GM18517 (cell line): ENCODE data around the gene NTRK2.

Experiments used
- ATAC-seq: cut with Tn5 transposase; IDR thresholded peaks from one replicate; pipeline ENCODE4 v1.9.1; 2021; ENCODE audit warnings: mild to moderate bottlenecking, moderate library complexity; ENCODE audit not compliant: unreplicated experiment

Gene NTRK2

DNA sequence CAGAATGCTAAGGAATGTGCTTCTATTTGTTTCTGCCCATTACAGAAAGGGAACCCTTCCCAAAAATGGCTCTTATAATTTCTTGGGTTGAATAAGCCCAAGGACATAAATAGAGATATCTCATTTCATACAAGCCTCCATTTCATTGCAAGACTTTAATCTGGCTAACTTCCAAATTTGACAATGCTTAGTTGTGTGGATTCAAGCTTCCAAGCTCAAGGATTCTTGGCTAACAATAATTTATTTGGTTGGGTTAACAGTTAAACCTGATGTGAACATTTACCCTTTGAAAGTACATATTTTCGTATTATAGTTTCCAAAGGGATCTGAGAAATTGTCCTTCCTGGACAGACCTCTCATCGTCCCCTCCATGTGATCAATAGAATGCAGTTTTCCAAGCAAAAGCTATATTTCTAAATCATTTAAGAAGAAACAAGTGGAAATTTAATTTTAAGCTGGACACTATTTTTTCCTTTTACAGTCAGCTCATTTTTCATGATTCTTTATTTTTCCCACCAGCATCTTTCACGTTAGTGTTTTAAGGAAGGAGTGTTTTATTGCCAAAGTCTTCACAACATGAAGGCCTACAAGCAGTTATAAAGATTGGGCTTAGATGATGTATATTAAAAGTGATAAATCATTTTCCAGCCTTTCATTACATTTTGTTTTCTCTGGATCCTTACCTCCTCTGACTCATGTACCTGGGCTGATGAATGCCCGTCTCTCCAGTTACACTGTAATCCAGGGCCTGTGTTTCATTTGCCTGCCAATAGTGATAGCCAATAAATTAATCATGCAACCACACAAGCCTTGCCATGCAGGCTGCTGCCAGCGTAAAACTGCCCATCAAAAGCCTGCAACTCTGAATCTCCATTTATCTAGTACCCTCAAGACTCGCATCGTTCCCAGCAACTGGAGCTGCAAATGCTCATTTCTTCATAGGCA, 176.7 kb downstream of the NTRK2 start:
- ATAC-seq: no peak

DNA sequence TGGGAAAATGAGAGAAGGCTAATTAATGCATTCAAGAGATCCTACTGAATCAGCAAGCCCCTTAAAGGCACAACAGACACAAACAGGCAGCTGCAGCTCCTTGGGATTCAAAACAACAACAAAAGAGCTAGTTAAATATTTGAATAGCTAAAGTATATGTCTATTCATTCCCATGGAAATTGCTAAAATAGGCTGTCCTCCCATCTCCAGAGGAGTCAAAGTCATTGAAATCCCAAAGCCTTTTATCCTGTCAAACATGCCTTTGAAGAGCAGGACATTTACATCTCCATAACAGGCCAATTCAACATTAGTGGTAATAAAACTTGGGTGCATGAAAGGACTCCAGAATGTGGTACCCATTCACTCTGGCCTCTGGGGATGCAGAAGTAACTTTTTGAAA, 177.4 kb downstream of the NTRK2 start:
- no peak for ATAC-seq

DNA sequence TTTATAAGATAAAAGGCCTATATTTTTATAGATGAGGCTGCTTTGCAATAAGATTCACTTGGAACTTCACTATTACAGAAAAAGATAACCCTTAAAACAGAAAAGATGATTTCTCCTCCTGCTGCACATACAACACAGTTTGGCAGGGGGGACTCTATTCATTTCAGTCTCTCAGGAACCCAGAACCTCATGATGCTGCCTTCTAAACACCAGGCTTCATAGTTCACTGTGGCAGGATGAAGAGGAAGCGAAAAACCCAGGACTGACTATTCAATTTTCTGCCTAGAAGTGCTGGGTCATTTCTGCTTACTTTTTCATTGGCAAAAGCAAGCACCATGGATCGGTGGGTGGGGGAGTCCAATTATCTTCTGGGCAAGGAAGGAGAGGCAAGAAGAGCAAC, 179.5 kb downstream of the NTRK2 start:
- ATAC-seq: no peak

DNA sequence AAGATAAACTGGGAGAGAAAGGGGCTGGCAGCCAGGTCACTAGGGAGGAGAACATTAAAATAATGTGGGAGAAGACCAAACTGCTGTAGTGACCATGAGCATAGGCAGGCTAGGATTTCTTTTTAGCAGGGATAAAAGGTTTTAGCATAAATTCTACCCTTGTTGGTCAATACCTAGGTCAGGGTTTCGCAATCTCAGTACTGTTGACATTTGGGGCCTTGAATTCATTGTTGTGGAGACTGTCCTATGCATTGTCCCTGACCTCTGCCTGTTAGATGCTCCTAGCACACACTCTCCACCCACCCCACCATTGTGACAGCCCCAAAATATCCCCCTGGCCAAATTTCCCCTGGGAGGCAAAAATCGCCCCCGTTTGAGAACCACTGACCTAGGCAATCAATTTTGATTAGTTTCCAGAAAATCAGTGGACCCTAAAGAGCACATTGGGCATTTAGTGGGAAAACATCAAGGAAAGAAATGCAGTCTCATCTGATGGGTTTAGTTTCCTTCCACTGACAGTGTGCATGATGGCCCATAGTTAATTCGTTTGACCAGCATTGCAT, 181.4 kb downstream of the NTRK2 start:
- no peak for ATAC-seq

DNA sequence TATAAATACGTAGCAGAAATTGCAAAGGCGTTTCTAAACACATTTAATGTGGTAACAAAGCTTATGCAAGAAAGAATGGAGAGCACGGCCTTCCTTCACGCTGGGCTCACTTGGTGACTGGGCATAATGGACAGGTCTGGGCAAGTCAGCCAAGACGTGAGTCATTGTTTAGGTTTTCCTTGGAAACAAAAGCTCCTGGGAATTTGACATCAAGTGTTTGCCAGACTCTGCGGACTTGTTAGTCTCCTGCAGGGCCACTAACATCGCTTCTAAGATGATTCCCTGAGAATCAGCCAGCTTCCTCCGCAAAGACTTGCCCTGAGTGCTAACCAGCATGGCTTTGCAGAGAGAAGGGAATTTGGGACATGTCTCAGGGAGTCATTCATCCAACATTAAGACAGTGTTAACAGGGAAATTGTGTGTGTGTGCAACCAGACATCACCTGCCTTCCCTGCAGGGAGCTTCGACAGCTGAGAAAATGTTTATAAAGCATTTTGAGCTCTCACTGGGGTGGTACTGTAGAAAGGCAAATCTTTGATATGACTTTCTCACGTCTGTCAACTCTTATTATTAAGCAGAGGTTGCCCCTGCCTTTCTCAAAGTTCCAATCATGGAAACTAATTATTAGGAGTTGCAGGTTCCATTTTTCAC, 182.5 kb downstream of the NTRK2 start:
- no peak for ATAC-seq

DNA sequence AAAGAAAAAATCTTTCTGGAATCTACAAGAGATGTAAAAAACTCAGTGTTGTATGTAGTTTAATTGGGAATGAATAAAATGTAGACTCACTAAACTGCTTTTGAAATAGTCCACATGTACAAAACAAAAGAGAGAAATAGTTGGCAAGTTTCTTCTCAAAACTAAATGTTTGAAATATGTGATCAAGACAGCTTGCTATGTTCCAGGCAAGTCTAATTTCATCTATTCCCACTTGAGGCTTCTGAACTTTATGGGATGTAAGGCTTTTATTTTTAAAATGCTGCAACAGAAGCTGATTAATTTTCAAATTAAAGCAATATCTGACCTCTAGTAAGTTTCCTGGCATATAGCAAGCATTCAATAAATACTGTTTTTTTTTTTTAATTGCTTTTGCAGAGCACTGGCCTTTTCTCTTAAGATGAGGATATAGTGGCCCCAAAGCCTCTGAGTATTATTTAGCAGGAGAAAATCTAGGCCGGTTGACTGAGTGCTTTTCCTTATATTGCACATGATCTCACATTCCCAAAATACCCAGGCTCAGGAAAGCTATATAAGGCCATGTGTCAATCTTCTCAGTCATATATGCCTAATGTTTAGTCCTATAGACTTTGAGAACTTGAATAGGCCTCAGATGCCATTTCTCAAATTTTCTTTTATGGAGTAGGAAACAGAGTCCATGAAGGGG, 183.2 kb downstream of the NTRK2 start:
- ATAC-seq: no peak

DNA sequence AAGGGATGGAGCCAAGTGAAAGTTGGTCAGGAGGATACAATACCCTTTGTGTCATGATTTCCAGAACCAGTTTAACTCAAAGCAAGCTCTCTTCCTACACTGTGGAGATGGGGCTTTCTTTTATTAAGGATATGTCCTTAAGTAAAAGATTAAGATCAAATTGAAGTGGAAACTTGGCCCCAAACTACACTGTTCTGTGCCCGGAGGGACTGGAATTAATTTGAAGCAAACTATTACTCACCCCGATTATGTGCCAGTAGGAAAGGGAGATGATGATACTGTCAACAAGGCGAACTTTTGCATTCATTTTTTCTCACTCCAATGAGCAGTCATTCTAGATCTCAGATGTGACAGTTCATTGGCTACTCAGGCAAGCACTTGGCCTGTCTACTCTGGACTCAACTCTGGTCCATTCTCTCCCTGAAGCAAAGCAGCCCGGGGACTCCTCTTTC, 186.7 kb downstream of the NTRK2 start:
- ATAC-seq: no peak

DNA sequence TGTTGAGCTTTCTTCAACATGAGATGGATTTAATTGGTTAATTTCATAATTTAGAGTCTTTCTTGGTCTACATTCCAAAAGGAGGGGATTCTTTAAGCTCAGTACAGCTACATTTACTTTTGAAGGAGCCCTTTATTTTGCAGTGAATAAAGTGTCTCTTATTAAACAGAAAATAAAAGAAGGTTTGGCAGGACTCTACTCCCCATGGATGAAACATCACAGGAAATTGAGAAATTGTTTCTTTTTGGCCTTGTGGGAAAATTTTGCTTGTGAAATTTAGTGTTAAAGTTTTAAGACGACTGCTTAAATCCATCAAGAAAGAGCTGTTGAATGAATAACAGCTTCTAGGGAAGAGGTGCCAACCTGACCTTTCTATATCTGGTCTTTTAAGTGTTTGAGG, 187.7 kb downstream of the NTRK2 start:
- ATAC-seq: no peak

DNA sequence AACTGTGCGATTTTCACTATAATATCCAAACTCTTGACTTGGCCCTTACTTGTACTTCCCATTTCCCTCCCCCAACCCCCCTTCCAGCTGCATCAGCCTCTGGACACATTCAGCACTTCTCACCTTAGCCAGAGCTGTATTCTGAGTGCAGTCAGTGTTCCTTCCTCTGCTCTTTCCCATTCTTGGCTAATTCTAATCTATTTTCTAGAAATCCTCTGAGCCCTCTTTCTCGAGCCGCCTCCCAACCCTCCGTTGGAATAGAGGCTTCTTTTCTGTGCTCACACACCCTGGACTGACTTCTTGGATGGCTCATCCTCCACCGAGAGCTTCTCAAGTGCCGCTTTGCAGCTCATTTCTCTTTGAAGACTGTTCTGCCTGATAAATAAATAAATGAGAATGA, 188.8 kb downstream of the NTRK2 start:
- no peak for ATAC-seq

DNA sequence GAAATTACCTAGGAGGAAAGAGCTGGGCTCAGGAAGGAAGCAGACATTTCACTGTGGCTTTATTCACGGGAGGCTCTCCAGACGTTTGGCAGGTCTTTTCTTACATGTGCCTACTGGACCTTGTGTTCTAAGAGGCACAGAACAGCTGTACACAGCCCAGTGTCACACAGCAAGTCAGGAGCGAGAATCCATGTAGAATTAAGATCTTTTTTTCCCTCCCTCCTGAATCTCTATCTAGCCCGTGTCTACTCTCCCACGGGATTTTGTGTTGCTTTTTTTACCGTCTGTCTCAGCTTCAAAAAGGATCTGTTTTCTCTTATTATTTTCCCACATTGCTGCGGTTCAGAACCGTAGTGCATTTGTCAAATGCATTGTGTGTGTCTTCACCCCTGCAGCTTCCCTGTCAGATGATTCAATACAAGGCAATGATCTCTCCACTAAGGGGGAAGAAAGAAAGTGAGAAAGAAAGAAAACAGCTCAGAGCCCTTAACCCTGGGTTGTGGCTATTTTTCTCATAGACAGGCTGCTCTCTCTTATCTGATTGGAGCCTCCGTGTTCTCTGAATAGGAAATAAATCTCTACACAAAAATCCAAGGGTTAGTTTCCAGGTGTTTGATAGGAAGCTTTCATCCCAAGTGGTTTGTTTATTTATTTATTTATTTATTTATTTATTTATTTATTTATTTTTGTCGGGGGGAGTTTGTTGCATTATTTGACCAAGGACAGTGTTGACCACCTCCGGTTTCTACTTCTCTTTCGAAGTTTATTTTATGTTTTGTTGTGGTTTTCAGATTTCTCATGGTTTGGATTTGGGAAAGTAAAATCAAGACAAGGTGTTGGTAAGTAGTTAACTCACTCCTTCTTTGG, 191.0 kb downstream of the NTRK2 start:
- no peak for ATAC-seq

DNA sequence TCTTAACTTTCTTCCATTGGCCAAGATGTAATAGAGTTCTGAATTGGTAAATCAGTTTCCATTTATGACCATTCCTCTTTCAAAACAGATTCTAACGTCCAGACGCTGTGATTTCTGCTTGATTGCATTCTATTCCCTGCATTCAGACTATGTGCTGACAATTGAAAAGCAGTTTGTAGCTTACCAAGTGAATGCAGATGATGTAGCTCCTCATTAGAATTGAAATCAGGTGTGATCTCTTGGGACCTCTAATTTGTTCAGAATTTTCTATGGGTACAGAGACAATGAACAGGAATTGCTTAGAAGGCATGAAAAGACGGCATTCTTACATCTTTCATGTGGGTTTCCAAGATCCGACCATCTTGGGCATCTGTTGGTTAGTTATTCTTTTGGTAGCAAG, 191.9 kb downstream of the NTRK2 start:
- no peak for ATAC-seq

DNA sequence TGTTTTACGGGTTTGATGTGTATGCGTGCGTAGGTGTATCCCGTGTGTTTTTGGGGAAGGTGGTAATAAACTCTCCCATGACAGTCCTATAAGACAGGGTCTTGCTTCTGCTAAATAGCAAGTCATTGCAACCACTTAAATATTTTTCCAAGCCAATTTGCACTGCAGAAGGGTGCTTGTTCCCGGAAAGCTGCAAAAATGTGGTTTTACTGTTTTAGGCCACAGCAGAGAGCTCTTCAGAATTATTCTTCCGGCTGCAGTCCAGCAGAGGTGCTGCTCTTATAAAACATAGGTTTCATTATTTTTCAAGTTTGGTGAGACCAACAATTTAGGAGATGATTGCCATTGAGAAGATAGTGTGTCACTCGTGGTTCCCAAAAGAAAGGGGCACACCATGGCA, 192.8 kb downstream of the NTRK2 start:
- no peak for ATAC-seq

DNA sequence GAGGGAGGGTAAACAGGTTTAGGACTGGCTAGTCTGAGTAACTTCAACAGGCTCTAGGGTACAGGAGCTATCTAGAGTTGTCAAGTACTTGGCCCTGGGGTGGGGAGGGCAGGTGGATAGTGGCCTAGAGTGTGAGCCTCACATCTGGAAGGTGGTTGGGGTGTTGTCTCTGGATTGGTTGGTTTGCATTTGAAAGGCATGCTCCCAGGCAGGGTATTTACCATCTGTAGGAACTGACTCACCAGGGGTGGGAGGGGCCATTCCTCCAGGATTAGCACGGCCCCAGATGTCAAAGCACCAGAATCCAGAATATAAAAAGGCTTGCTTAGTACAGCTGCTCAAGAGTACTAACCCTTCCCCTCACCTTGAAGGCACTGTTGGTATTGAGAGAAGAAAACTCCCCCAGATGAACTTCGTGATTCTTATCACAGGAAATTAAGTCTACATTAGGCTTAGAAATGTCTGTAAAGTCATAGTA, 193.3 kb downstream of the NTRK2 start:
- no peak for ATAC-seq

DNA sequence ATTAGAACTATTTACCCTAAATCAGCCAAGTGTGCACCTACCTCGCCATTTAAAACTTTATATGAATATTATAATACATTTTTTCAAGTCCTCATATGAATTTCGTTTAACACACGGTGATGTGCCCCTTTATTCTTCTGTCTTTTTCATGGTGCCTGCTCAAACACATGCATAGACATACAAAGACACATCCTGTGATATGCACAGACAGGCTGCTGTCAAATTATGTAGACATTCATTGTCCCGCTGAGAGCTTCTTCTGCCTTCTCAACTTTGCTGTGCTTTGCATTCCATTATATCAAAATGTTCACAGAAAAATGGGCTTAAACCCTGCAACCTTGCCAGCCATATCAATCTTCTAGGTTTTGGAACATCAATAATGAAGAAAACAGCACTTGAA, 193.8 kb downstream of the NTRK2 start:
- no peak for ATAC-seq

DNA sequence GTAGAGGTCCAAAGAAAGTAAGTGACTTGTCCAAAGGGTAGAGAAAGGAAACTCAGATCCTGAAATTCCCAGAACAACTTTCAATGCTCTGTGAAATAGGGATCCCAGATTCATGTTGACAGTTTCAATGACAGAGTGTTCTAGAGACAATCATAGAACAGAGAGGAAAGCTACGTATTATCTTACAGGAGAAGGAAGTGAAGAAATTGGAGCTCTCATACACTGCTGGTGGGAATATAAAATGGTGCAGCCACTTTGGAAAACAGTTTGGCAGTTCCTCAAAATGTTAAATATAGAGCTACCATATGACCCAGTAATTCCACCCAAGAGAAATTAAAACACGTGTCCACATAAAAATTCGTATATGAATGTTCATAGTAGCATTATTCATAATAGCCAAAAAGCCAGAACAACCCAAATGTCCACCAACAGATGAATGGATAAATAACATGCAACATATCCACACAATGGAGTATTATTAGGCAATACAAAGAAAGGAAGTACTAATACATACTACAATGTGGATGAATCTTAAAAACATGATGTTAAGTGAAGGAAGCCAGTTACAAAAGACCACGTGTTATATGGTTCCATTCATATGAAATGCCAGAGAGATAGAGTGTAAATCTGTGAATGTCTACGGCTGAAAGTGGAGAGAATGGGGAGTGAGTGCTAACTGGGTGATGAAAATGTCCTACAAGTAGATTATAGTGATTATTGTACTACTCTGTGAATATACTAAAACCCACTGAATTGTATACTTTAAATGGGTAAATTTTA, 197.1 kb downstream of the NTRK2 start:
- ATAC-seq: no peak

DNA sequence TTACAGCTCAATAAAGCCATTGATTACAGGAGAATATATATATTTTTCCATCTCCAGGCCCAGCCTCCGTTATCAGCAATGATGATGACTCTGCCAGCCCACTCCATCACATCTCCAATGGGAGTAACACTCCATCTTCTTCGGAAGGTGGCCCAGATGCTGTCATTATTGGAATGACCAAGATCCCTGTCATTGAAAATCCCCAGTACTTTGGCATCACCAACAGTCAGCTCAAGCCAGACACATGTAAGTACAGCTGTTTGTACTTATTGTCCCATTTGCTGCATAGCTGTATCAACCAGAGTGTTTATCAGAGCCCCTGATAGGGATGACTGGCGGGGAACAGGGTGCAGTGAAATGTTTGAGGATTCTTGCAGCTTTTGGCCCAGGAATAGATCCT, 197.7 kb downstream of the NTRK2 start:
- no peak for ATAC-seq

DNA sequence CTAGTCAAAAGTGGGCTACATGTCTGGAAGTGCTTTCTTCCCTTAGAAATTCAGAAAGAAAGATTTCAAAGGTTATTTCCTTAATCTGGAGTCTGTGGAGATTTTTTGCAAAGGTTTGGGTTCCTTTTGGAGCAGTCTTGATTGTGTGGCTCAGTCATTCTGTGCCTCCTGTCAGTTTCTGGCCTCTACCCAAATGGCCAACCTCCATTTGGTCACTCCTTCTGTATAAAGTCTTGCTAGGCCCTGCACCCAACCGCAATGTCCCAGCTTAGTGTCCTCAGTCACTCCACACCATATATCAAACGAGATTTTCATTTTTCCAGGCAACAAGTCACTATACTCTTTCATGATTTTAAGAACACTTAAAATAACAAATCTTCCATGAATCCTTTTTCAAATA, 199.6 kb downstream of the NTRK2 start:
- no peak for ATAC-seq

DNA sequence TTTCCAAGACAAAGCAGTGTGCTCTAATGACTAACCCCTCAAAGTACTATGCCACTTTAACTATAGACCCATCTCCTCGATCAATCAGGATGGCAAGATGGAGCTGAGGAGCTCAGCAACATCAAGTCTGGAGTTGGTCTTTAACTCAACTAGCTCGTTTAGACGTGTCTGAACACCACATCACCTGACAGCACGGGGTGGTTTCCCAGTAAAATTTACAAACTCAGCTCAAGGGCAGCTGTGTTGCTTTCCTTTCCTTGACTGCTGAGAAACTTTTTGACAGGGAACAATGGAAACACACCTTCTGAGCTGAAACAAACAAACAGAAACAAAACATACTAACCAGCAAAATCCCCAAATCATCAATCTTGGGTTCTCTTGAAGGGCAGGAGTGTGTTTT, 202.5 kb downstream of the NTRK2 start:
- ATAC-seq: no peak

DNA sequence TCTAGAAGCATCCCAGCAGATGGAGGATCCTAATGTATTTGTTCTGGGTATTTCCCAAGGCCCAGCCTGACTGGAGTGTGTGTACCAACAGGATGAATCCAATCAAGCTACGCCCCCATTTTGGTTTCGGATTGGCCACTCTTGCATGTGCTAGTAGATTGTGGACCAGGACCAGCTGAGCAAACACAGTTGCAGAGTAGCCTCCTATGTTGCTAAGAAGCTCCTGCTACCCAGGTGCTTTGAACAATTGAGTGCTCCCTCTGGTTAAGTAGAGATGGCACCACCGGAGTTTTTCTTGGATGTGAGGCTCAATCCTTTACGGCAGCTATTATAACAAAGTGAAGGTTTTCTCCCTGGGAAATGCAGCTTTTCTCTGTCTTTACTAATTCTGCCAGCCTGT, 204.5 kb downstream of the NTRK2 start:
- no peak for ATAC-seq

DNA sequence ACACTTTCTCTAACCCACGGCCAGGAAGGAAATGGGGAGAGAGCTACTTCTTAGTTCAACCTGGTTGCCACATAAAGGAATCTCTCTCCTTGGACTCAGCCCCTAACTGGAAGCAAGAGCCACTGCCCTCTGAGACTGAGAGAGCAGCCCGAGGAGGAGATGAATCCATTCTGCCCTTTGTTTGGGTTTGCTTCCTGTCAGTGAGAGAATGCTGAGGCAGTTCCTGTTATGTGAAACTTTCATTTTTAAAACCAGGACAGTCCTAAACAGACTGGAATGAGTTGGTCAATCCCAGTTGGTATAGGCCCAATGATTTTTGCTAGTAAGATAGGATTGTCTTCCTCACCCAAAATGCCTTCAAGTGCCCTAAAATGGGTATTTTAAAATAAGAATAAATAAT, 205.1 kb downstream of the NTRK2 start:
- ATAC-seq: no peak
